SK-N-SH (cell line): ENCODE data around the gene MICAL2. TPM values are rescaled to one million over a fixed set of nuclear protein-coding genes. Genes with fewer than 3 reads are reported as not detected.

ENCODE experiments used
- CTCF ChIA-PET: fragments of 300-600, 350-600 bp; formaldehyde crosslinking; extraction: SDS; loops from one replicate; lab custom pipeline; 2021; lab: Yijun Ruan, JAX
- POLR2A ChIA-PET: fragments of 350-600 bp; sonication (Branson Sonifier 250); formaldehyde crosslinking; extraction: SDS; loops from one replicate; lab custom pipeline; 2020; ENCODE audit warnings: antibody characterized with exemption, inconsistent platforms; lab: Yijun Ruan, JAX
- DNase-seq: peaks from one replicate; pipeline ENCODE4 v3.0.0; 2012
- H2AFZ ChIP-seq: fragments of 200-600 bp; sonication (generic); 2 replicates; pipeline ENCODE4 v1.8.1; 2016; ENCODE audit warnings: antibody characterized with exemption, mild to moderate bottlenecking, low read depth
- H3F3A ChIP-seq: fragments of 200-600 bp; sonication (generic); replicated peaks from 2 replicates; pipeline ENCODE3; 2016; ENCODE audit warnings: antibody characterized with exemption, mild to moderate bottlenecking; ENCODE audit not compliant: insufficient read depth
- H3K27ac ChIP-seq, 2 experiments: fragments of 200-500 bp in 1 of 2; fragments of 200-600 bp in 1 of 2; sonication (Bioruptor generic) in 1 of 2; sonication (generic), shearing (Covaris generic) in 1 of 2; 2 replicates each; pipeline versions ENCODE4 v1.5.1 to v1.6.1; 2014 to 2016; ENCODE audit warnings: low read depth in 2 of 2, inconsistent platforms in 1 of 2, low read length in 1 of 2, mild to moderate bottlenecking in 1 of 2, mixed read lengths in 1 of 2
- H3K27me3 ChIP-seq: fragments of 200-600 bp; sonication (generic), shearing (Covaris generic); 2 replicates; pipeline ENCODE4 v1.6.1; 2016; ENCODE audit warnings: mixed run types; ENCODE audit not compliant: insufficient read depth
- H3K36me3 ChIP-seq, 2 experiments: fragments of 200-500 bp in 1 of 2; fragments of 200-600 bp in 1 of 2; sonication (Bioruptor generic) in 1 of 2; sonication (generic) in 1 of 2; replicated peaks in 1 of 2; 2 replicates each; pipeline versions ENCODE3 to v1.5.1; 2014 to 2016; ENCODE audit warnings: low read length in 1 of 2, mild to moderate bottlenecking in 1 of 2; ENCODE audit not compliant: insufficient read depth in 2 of 2, control insufficient read depth in 1 of 2
- H3K4me1 ChIP-seq, 2 experiments: fragments of 200-500 bp in 1 of 2; fragments of 200-600 bp in 1 of 2; sonication (Bioruptor generic) in 1 of 2; sonication (generic), shearing (Covaris generic) in 1 of 2; 2 replicates each; pipeline versions ENCODE4 v1.5.1 to v1.6.1; 2014 to 2016; ENCODE audit warnings: low read depth in 1 of 2, low read length in 1 of 2, mixed run types in 1 of 2; ENCODE audit not compliant: insufficient read depth in 2 of 2, control insufficient read depth in 1 of 2
- H3K4me2 ChIP-seq: fragments of 200-600 bp; sonication (generic), shearing (Covaris generic); 2 replicates; pipeline ENCODE4 v1.6.1; 2017; ENCODE audit warnings: mixed run types
- H3K4me3 ChIP-seq, 2 experiments: fragments of 200-500 bp in 1 of 2; fragments of 200-600 bp in 1 of 2; sonication (Bioruptor generic) in 1 of 2; sonication (generic), shearing (Covaris generic) in 1 of 2; 2 replicates each; pipeline versions ENCODE4 v1.5.1 to v1.8.1; 2014 to 2016; ENCODE audit warnings: low read depth in 2 of 2, inconsistent platforms in 1 of 2, low read length in 1 of 2, mild to moderate bottlenecking in 1 of 2, mixed read lengths in 1 of 2, moderate library complexity in 1 of 2
- H3K79me2 ChIP-seq: fragments of 200-600 bp; sonication (generic); 2 replicates; pipeline ENCODE4 v1.8.1; 2017; ENCODE audit warnings: mild to moderate bottlenecking; ENCODE audit not compliant: insufficient read depth
- H3K9ac ChIP-seq: fragments of 200-600 bp; sonication (generic); 2 replicates; pipeline ENCODE4 v1.6.1; 2017; ENCODE audit warnings: mixed run types
- H3K9me2 ChIP-seq: fragments of 200-600 bp; sonication (generic); 2 replicates; pipeline ENCODE4 v1.6.1; 2017; ENCODE audit warnings: mixed run types
- H3K9me3 ChIP-seq: fragments of 200-600 bp; sonication (generic); 2 replicates; pipeline ENCODE4 v1.6.1; 2017; ENCODE audit warnings: mixed run types, mild to moderate bottlenecking, moderate library complexity
- H4K20me1 ChIP-seq: fragments of 200-600 bp; sonication (generic); 2 replicates; pipeline ENCODE4 v1.6.1; 2017; ENCODE audit warnings: mild to moderate bottlenecking, mixed run types; ENCODE audit not compliant: insufficient read depth
- ELF1 ChIP-seq: IDR thresholded peaks from 2 replicates; pipeline ENCODE4 v1.4.0; 2012
- EP300 ChIP-seq, 2 experiments: IDR thresholded peaks; 2 replicates each; pipeline versions ENCODE4 v1.4.0 to v1.6.1; 2012; ENCODE audit warnings: borderline replicate concordance in 1 of 2, low read depth in 1 of 2, low read length in 1 of 2
- FOXM1 ChIP-seq: IDR thresholded peaks from 2 replicates; pipeline ENCODE4 v1.4.0; 2012; ENCODE audit warnings: low read depth, mild to moderate bottlenecking
- GABPA ChIP-seq: IDR thresholded peaks from 2 replicates; pipeline ENCODE4 v1.4.0; 2012; ENCODE audit warnings: low read depth, mild to moderate bottlenecking
- GATA2 ChIP-seq: sonication (generic); formaldehyde crosslinking; IDR thresholded peaks from 2 replicates; pipeline ENCODE4 v1.5.0; 2020; ENCODE audit warnings: mild to moderate bottlenecking, missing genetic modification reagents
- IRF3 ChIP-seq: fragments of 150-350 bp; IDR thresholded peaks from 2 replicates; pipeline ENCODE4 v1.6.1; 2016; ENCODE audit warnings: mild to moderate bottlenecking, low read depth, low read length
- MXI1 ChIP-seq: IDR thresholded peaks from 2 replicates; pipeline ENCODE4 v1.6.1; 2012; ENCODE audit warnings: mild to moderate bottlenecking, low read depth, low read length, improper control_type of control experiment
- NFIC ChIP-seq: IDR thresholded peaks from 2 replicates; pipeline ENCODE4 v1.4.0; 2012; ENCODE audit warnings: borderline replicate concordance
- POLR2AphosphoS5 ChIP-seq: IDR thresholded peaks from 2 replicates; pipeline ENCODE4 v1.6.1; 2012; ENCODE audit warnings: low read depth, low read length
- RCOR1 ChIP-seq: fragments of 150-350 bp; IDR thresholded peaks from 2 replicates; pipeline ENCODE4 v1.6.1; 2017; ENCODE audit warnings: antibody characterized with exemption, low read length
- SIN3A ChIP-seq: IDR thresholded peaks from 2 replicates; pipeline ENCODE4 v1.6.1; 2012; ENCODE audit warnings: low read depth, mild to moderate bottlenecking, low read length, moderate library complexity, borderline replicate concordance
- SMC3 ChIP-seq: IDR thresholded peaks from 2 replicates; pipeline ENCODE4 v1.6.1; 2012; ENCODE audit warnings: low read depth, low read length, improper control_type of control experiment
- TAF1 ChIP-seq: IDR thresholded peaks from 2 replicates; pipeline ENCODE4 v1.6.1; 2012; ENCODE audit warnings: low read depth, mild to moderate bottlenecking, low read length, moderate library complexity, borderline replicate concordance
- USF1 ChIP-seq: IDR thresholded peaks from 2 replicates; pipeline ENCODE4 v1.4.0; 2012; ENCODE audit warnings: low read depth, borderline replicate concordance
- YY1 ChIP-seq: IDR thresholded peaks from 2 replicates; pipeline ENCODE4 v1.4.0; 2012; ENCODE audit warnings: low read depth, mild to moderate bottlenecking
- WGBS: methylation state at CpG from one replicate; pipeline ENCODE4 v1.1.6; 2017; ENCODE audit warnings: low lambda C conversion rate; 5-methylcytosine and 5-hydroxymethylcytosine counted together
- polyA plus RNA-seq, 3 experiments: library from polyadenylated mRNA; depleted of rRNA; stranded (reverse); fragments of >200 nt; gene quantifications; 2 replicates each; pipeline ENCODE4 v1.2.3, GENCODE V29; 2012
- TF ChIP-seq, protein P1 (sequence below): IDR thresholded peaks from 2 replicates; pipeline ENCODE4 v1.6.1; 2012; ENCODE audit warnings: mild to moderate bottlenecking, low read depth, low read length, moderate library complexity
- TF ChIP-seq, protein P2 (sequence below): fragments of 150-350 bp; IDR thresholded peaks from 2 replicates; pipeline ENCODE4 v1.6.1; 2017; ENCODE audit warnings: antibody characterized with exemption, low read length, low read depth, borderline replicate concordance

MICAL2 gene
- polyA plus RNA-seq, 1 of the 3 experiments (the other 2 are of a cell fraction) = 54.6 TPM

GRCh38 chr11:12249590-12250260 lies 139.3 kb downstream of the MICAL2 start:
- no peaks in the 10 kb centered on the region for H3K9me2 ChIP-seq
- no peak overlapping the region for H3K9ac ChIP-seq
- no peak overlapping the region for H3K4me2 ChIP-seq
- whole genome bisulfite sequencing = 83% methylated on average over 18 of the region's 20 CpGs
- H4K20me1 ChIP-seq = no peaks in the 10 kb centered on the region
- peaks cover 34 to 36% of the 10 kb centered on the region in 2 experiments for H3K36me3 ChIP-seq
- CTCF ChIA-PET = interaction anchor here (1.5 to 2.6 kb wide), 5 partner anchors 8 to 203 kb away, joined by 4 to 21 read pairs (median 6); no protein-coding TSS in a partner anchor
- no peak for DNase-seq
- peaks cover 14% of the 10 kb centered on the region for H3F3A ChIP-seq
- no peaks in the 10 kb centered on the region for H3K9me3 ChIP-seq
- H3K79me2 ChIP-seq = peaks cover 15% of the 10 kb centered on the region; the same call in 1 of the 2 replicates
- H3K4me1 ChIP-seq = peaks cover 0 to 45% of the 10 kb centered on the region in 2 experiments; a peak in 1 of 4 replicates
- H3K27me3 ChIP-seq = no peaks in the 10 kb centered on the region
- H3K4me3 ChIP-seq = no peak overlapping the region
- POLR2A ChIA-PET = no interaction called here
- TF ChIP-seq POLR2AphosphoS5 = no peak
- TF ChIP-seq FOXM1 = no peak
- TF ChIP-seq, protein P1, sequence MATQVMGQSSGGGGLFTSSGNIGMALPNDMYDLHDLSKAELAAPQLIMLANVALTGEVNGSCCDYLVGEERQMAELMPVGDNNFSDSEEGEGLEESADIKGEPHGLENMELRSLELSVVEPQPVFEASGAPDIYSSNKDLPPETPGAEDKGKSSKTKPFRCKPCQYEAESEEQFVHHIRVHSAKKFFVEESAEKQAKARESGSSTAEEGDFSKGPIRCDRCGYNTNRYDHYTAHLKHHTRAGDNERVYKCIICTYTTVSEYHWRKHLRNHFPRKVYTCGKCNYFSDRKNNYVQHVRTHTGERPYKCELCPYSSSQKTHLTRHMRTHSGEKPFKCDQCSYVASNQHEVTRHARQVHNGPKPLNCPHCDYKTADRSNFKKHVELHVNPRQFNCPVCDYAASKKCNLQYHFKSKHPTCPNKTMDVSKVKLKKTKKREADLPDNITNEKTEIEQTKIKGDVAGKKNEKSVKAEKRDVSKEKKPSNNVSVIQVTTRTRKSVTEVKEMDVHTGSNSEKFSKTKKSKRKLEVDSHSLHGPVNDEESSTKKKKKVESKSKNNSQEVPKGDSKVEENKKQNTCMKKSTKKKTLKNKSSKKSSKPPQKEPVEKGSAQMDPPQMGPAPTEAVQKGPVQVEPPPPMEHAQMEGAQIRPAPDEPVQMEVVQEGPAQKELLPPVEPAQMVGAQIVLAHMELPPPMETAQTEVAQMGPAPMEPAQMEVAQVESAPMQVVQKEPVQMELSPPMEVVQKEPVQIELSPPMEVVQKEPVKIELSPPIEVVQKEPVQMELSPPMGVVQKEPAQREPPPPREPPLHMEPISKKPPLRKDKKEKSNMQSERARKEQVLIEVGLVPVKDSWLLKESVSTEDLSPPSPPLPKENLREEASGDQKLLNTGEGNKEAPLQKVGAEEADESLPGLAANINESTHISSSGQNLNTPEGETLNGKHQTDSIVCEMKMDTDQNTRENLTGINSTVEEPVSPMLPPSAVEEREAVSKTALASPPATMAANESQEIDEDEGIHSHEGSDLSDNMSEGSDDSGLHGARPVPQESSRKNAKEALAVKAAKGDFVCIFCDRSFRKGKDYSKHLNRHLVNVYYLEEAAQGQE = no peak
- TF ChIP-seq EP300 (IDR thresholded peaks at IDR 0.05; ENCODE audit: borderline replicate concordance in 1 of 2, low read depth in 1 of 2, low read length in 1 of 2) = no peak
- no peak for TF ChIP-seq GATA2 (CRISPR knock-in tag)
- TF ChIP-seq MXI1 = no peak
- TF ChIP-seq USF1 = no peak
- TF ChIP-seq SMC3 = no peak
- no peak for TF ChIP-seq IRF3
- TF ChIP-seq SIN3A = no peak
- no peak for TF ChIP-seq RCOR1
- TF ChIP-seq ELF1 = no peak
- TF ChIP-seq, protein P2, sequence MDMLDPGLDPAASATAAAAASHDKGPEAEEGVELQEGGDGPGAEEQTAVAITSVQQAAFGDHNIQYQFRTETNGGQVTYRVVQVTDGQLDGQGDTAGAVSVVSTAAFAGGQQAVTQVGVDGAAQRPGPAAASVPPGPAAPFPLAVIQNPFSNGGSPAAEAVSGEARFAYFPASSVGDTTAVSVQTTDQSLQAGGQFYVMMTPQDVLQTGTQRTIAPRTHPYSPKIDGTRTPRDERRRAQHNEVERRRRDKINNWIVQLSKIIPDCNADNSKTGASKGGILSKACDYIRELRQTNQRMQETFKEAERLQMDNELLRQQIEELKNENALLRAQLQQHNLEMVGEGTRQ = no peak
- no peak for TF ChIP-seq NFIC
- TF ChIP-seq GABPA = no peak
- TF ChIP-seq TAF1 = no peak
- no peak for TF ChIP-seq YY1
- no peak overlapping the region; a peak in 1 of 4 replicates for H3K27ac ChIP-seq
- H2AFZ ChIP-seq = no peak overlapping the region
